Caki2 (cell line): ENCODE measurements around the gene ZNF865. TPM values are rescaled to one million over a fixed set of nuclear protein-coding genes. Genes with fewer than 3 reads are reported as not detected.

Source experiments
- DNase-seq: peaks from one replicate; pipeline ENCODE4 v3.0.0-alpha.2; 2015; ENCODE audit warnings: low read depth
- in situ Hi-C: cut with HindIII; loops from 2 replicates; pipeline ENCODE4 v1.10.0; 2016; ENCODE audit warnings: low sequenced_read_pairs, low pct_unique_long_range_greater_than_20kb, mixed read lengths
- total RNA-seq: library from RNA; depleted of rRNA; stranded (reverse); fragments of >200 nt; shearing (Covaris generic); gene quantifications from 2 replicates; pipeline ENCODE4 v1.2.3, GENCODE V29; 2014; ENCODE audit warnings: low replicate concordance; rRNA removed

Gene ZNF865
- total RNA-seq, 1 experiment from 2014 or later: 1.7 TPM

GRCh38 chr19:55663846-55664536 is 58.5 kb downstream of the ZNF865 start:
- in situ Hi-C loops: no loop called here
- DNase-seq: no peak

GRCh38 chr19:55666343-55667005 is 61.0 kb downstream of the ZNF865 start:
- in situ Hi-C loops: no loop called here
- no peak for DNase-seq

Other genes starting within 250 kb of the ZNF865 start
- not detected in 2 replicates for gene GARIN5B, start 242.4 kb upstream of the ZNF865 start, total RNA-seq
- not detected in 2 replicates for gene IL11, start 235.2 kb upstream of the ZNF865 start, total RNA-seq
- not detected in 2 replicates for gene TMEM190, start 228.8 kb upstream of the ZNF865 start, total RNA-seq
- 2.3 and 6.7 TPM in 2 replicates for gene TMEM238, start 221.4 kb upstream of the ZNF865 start, total RNA-seq
- gene RPL28, start 219.7 kb upstream of the ZNF865 start, total RNA-seq: 281 and 295 TPM in 2 replicates
- 231 and 237 TPM in 2 replicates for gene UBE2S, start 197.9 kb upstream of the ZNF865 start, total RNA-seq
- not detected in 2 replicates for gene SHISA7, start 162.3 kb upstream of the ZNF865 start, total RNA-seq
- gene ISOC2, start 144.0 kb upstream of the ZNF865 start, total RNA-seq: 231 and 265 TPM in 2 replicates
- gene C19orf85, start 140.9 kb upstream of the ZNF865 start, total RNA-seq: not detected in 2 replicates
- 1.9 and 5.3 TPM in 2 replicates for gene ZNF628, start 129.0 kb upstream of the ZNF865 start, total RNA-seq
- 94.3 and 99.9 TPM in 2 replicates for gene NAT14, start 120.5 kb upstream of the ZNF865 start, total RNA-seq
- 0.14 TPM in 1 of 2 replicates, not detected in the other for gene SSC5D, start 117.2 kb upstream of the ZNF865 start, total RNA-seq
- not detected in 2 replicates for gene SBK2, start 68.5 kb upstream of the ZNF865 start, total RNA-seq
- 1.0 and 6.3 TPM in 2 replicates for gene SBK3, start 60.1 kb upstream of the ZNF865 start, total RNA-seq
- 2.2 and 12.9 TPM in 2 replicates for gene ZNF579, start 24.8 kb upstream of the ZNF865 start, total RNA-seq
- 12.3 and 13.4 TPM in 2 replicates for gene FIZ1, start 6.1 kb upstream of the ZNF865 start, total RNA-seq
- 15.5 and 31.0 TPM in 2 replicates for gene ZNF524, start 5.4 kb upstream of the ZNF865 start, total RNA-seq
- 3.6 and 14.3 TPM in 2 replicates for gene ZNF784, start 18.9 kb downstream of the ZNF865 start, total RNA-seq
- gene ZNF580, start 35.4 kb downstream of the ZNF865 start, total RNA-seq: 2.3 and 12.1 TPM in 2 replicates
- 10.8 and 23.3 TPM in 2 replicates for gene ZNF581, start 38.0 kb downstream of the ZNF865 start, total RNA-seq
- gene CCDC106, start 42.6 kb downstream of the ZNF865 start, total RNA-seq: 7.8 and 9.3 TPM in 2 replicates
- 129 and 183 TPM in 2 replicates for gene U2AF2, start 49.4 kb downstream of the ZNF865 start, total RNA-seq
- 117 and 123 TPM in 2 replicates for gene EPN1, start 69.6 kb downstream of the ZNF865 start, total RNA-seq
- not detected in 2 replicates for gene NLRP9, start 132.8 kb downstream of the ZNF865 start, total RNA-seq
- not detected in 2 replicates for gene RFPL4A, start 153.4 kb downstream of the ZNF865 start, total RNA-seq
- not detected in 2 replicates for gene RFPL4AL1, start 163.5 kb downstream of the ZNF865 start, total RNA-seq
- 0.14 TPM in 1 of 2 replicates, not detected in the other for gene NLRP11, start 226.4 kb downstream of the ZNF865 start, total RNA-seq
- gene NLRP4, start 230.9 kb downstream of the ZNF865 start, total RNA-seq: not detected in 2 replicates